Measurements from ENCODE around the gene DMD.
"Not testable (repeated sequence)": the region's sequence is repeated elsewhere in the genome, so short reads cannot be mapped to it uniquely, and the experiment has no call there.

Gene DMD

GRCh38 chrX:31593353-31593752, 1618.0 kb downstream of the DMD start:
- DNase-seq (ENCODE audit: low read depth): no peak

DNA sequence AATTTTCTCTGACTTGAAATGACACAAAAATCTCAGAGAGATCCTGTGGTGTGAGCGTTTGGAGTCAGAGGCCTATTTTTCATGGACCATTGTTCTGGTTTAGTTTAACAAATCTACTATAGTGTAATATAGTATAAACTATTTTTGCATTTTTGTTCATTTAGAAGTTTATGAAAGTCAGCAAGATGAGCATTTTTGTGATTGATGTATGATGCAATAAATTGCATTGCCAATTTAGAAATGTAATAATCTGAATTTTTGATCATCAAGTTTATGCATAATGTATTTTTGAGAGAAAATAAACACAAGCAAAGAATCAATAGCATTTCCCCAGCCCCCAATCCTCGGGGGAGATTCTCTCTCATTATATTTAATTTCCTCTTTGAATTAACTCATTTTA, 1620.0 kb downstream of the DMD start:
- no peak for DNase-seq (ENCODE audit: low read depth)

DNA sequence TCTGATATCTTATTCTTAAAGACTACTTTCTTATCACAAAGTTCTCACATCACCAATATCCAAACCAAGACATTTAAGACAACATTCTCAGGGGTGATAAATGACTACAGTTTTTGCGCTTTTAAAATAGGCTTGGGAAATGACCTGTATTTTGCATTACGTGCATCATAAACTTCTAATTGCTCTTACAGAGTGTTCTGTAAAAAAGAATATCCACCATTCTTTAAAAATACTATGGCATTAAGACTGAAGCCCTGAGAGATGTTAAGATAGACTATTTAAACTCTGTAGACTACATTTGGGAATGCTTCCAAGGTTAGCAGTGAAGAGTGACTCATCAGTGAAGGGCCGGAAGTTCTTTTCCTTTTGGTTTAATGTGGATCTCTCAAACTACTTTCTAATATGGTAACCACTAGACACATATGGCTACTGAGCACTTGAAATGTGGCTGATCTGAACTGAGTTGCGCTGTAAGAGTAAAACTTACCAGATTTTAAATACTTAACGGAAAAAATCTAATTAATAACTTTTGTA, 1620.7 kb downstream of the DMD start:
- DNase-seq (ENCODE audit: low read depth): peak; percentile 80

- DNase-seq (ENCODE audit: low read depth): no peak
These were observed 1621.8 kb downstream of the DMD start for GRCh38 chrX:31589503-31589902.

- DNase-seq (ENCODE audit: low read depth): no peak
These were observed 1623.0 kb downstream of the DMD start for GRCh38 chrX:31588355-31588754.

DNA sequence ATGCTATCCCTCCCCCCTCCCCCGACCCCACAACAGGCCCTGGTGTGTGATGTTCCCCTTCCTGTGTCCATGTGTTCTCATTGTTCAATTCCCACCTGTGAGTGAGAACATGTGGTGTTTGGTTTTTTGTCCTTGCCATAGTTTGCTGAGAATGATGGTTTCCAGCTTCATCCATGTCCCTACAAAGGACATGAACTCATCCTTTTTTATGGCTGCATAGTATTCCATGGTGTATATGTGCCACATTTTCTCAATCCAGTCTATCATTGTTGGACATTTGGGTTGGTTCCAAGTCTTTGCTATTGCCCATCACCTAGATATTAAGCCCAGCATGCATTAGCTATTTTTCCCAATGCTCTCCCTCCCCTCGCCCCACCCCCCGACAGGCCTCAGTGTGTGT, 1627.5 kb downstream of the DMD start:
- not testable (repeated sequence) for DNase-seq (ENCODE audit: low read depth)

DNA sequence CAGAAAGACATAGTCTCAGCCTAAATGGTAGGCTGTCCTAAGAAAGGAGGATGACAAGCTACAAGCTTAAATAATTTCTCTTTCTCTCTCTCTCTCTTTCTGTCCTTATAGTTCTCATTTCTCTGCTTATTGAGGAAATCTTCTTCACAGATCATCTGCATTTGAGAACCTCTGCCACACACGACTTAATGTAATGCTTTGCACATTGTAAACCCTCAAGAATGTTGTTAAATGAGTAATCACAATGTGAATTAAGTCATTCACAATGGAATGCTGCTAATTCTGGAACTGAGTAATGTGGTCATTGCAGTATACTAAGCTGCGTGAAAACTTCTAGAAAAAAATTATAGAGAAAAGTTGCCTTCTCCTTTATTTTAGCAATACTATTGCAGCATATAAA, 1630.6 kb downstream of the DMD start:
- DNase-seq (ENCODE audit: low read depth): peak; percentile 86

DNA sequence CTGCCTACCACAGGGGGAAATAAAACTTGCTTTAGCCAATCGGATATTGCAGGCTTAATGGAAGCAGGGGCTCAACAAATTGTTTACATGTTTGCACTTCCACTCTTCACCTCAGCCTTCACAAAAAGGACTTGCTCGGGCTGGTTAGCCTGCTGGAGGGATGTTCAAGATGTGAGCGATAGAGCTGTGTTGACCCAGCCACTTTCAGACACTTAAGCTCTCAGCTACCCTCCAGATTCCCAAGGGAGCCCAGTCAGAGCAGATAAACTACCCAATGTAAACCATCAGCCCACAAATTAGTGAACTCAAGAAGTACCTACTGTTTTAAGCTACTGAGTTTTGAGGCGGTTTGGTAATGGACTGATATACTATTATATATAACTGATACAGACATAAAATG, 1631.1 kb downstream of the DMD start:
- DNase-seq (ENCODE audit: low read depth): peak; percentile 35

DNA sequence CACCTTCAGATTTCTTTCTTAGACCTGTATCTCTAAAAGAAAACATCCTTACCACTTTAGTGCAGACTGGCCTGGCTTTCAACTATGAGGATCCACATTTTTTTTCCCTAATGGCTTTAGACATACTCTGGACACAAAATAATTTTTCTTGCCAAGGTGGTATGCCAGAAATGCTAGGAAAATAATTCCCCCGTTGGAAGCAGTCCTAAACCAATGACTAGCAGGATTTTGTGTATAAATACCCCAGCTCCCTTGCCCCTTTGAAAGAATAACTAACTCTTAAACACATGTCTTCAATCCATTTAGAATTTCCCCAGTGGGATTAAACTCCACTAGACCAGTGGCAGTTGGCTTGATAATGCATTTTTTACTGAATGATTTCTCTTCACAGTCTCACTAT, 1639.0 kb downstream of the DMD start:
- DNase-seq (ENCODE audit: low read depth): peak; percentile 67

GRCh38 chrX:31570658-31571057, 1640.7 kb downstream of the DMD start:
- no peak for DNase-seq (ENCODE audit: low read depth)

DNA sequence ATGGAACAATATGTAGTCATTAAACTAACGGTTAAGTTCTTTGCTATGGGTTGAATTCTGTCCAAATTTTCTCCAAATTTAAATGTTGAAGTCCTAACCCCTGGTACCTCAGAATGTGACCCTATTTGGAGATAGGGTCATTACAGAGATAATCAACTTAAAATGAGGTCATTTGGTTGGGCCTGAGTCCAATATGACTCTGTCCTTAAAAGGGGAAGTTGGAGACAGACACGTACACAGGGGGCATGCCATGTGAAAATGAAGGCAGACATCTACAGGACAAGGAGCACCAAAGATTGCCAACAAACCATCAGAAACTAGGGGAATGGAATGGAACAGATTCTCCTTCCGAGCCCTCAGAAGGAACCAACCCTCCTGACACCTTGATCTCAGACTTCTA, 1647.6 kb downstream of the DMD start:
- DNase-seq (ENCODE audit: low read depth): peak; percentile 44

GRCh38 chrX:31555506-31555905, 1655.8 kb downstream of the DMD start:
- DNase-seq (ENCODE audit: low read depth): peak; percentile 77

DNA sequence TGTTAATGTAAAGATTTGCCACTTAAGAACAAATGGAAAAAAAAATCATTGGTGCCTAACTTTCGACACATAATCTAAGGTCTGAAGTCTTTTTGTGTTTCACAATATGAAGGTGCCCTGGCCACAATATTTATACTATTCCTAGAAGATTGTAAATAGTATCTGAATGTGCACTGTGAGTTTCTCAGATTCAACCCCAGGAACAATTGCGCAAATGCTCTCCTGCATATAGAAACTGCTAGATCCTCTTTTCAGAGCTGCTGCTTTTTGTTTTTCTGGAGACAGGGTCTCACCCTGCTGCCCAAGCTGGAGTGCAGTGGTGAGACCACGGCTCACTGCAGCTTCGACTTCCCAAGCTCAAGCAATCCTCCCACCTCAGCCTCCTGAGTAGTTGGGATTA, 1659.4 kb downstream of the DMD start:
- DNase-seq (ENCODE audit: low read depth): no peak

DNA sequence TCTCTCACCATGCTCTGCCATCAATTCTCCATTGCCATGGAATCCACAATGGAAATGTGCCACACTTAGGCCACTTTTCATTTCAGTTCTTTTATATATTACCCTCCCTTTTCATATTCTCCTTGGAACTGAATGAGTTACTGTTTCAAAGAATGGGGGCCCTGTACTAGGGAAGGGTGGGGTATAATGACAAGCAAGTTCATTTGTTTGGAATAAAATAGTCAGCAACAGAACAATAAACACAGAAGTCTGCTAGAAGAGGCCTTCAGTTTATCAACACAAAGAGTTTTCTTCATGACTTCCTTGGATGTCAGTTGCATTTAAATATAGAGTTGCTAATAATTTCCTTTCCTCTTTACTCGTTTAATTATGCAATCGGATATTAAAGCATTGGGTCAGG, 1661.2 kb downstream of the DMD start:
- DNase-seq (ENCODE audit: low read depth): no peak

DNA sequence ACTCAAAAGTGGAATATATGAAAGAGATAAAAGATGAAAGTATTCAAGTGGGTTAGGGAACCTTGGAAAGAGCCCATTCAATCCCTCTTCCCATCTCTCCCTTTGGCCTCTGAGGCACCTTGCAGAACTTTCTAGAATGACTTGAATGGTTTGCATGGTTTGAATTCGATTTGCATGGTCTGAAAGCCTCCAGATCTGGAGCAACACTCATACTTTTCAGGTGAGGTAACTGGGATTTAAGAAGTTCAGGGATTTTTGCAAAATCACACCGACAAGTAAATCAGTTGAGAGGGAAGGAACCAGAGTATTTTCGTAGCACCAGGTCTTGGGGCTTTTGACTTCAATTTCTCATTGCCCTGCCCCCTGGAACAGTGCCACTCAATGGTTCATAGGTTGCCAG, 1663.5 kb downstream of the DMD start:
- no peak for DNase-seq (ENCODE audit: low read depth)

DNA sequence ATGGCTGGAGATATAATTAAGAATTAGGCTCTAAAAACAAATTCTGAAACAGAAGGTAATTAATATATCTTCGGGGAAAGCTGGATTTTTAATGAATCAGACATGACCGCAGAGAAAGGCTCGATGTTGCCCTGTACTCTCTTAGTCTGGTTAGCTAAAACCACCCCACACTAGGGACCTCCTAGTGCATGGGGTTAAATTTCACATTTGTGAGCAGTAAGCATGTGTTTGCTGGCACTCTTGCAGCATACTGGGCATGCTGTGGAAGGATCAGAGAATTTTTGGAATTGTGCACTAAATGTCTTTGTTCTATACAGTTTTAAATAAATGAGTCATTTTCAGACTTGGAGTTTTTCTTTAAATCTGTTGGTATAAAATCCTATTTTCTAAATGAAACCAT, 1663.9 kb downstream of the DMD start:
- peak; percentile 34 for DNase-seq (ENCODE audit: low read depth)

DNA sequence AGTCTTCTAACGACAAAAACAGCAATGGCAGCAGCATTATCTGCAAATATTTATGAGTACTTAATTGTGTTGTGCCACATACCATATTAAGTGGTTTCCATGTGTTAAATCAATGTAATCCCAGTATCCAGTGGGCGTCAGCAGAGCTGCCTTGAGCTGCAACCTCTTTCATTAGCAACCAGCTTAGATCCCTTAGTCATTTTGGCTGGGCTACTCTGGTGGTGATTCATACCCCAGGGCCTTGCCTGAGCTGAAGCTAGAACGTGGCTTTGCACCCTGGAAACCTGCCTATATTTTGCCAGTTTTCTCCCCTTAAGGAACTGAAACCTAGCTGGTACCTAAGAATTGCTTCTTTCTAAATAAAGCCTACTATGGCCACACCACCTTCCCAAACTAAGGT, 1665.2 kb downstream of the DMD start:
- peak; percentile 88 for DNase-seq (ENCODE audit: low read depth)

DNA sequence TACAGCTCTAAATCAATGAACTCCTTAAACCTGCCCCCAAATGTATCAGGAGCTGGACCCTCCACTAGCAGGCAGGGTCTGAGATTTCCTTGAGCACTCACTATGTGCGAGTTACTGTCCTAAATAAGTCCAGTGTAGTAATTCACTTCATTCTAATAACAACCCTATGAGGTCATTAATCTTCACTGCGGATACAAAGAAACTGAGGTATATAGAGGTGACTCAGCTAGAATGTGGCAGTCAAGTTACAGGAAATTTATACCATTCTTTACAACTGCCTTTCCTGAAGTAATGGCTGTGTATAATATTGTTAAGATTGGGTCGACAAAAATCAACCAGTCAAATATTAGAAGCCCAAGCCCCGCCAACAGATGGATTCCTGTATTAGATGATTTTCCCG, 1665.6 kb downstream of the DMD start:
- DNase-seq (ENCODE audit: low read depth): peak; percentile 56

DNA sequence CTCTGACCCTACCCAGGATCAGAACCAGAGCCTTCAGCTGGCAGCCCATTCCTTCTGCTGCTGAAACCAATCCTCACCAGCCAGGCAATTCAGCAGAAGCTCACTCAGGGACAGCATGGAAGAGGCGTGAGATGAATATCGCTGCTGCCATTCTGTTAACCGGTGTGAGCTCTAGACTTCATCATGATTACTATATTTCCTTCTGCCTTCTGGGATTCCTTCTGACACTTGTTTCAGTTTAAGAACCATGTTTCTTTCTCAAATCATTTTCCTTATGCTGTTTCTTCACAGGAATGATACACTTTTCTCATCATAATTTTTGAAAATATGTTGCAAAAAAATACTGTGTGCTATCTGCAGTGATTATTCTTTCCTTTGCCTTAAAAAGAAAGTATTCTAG, 1666.2 kb downstream of the DMD start:
- no peak for DNase-seq (ENCODE audit: low read depth)

DNA sequence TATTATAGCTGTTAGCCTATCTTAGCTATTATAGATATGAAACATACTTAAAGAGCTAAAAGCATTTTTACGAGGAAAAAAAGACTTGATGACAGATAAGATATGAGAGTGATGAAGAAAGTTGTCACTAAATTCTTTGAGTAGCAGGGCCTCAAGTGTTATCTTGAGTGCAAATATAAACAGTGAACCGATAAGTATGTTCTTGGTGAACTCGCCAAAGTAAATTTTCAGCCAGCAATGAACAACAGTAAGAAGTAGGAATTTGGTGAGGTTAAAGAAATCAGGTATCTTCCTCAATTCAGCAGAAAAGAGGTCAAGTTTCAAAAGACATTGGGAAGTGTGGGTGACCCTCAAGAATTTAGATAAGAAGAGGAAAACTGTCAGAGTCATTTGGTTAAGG, 1667.7 kb downstream of the DMD start:
- peak; percentile 39 for DNase-seq (ENCODE audit: low read depth)

DNA sequence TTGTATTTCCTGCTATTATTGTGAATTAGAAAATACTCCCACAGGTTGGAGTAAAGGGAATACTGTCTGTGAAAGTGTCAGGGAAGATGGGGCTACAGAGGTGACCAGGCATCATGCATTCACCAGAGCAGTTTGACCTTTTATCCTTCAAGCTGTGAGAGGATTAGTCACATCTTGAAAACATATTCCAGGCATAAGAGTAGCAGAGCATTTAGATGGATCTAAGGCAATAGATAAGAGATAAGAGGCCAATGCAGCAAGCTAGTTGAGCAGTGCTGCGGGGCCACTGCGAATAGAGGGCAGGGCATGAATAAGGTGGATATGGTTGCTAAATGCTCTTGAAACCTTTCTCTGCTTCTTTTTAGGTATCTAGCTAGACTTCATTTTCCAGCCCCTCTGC, 1668.8 kb downstream of the DMD start:
- DNase-seq (ENCODE audit: low read depth): peak; percentile 11

DNA sequence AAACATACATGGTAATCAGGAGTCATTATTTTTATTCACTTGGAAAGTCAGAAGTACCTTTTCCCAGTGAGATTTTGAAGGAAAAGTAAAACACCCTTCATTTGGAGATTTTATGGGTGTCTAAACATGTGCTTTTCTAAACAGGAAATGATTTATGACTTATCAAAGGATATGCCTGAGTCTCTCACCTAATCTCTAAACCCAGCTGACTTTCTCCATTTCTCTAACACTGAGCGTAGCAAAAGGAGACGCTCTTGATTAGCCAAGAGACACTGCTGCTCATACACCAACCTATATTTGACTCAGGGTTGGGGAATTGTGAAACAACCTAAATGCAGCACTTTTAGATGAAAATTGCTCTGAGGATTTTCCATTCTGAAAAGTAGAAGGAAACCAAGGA, 1671.0 kb downstream of the DMD start:
- no peak for DNase-seq (ENCODE audit: low read depth)

- DNase-seq (ENCODE audit: low read depth): no peak
These were observed 1683.8 kb downstream of the DMD start for GRCh38 chrX:31527455-31528126.

GRCh38 chrX:31523884-31524536, 1687.3 kb downstream of the DMD start:
- peak; percentile 74 for DNase-seq (ENCODE audit: low read depth)

Data from EH (cell line).